ENCODE measurements around the gene CCDC13.

Gene CCDC13

GRCh38 chr3:42801048-42801620 is 28.1 kb upstream of the CCDC13 start:
- POLR2A ChIA-PET = interaction anchor here (0.6 kb wide), 1 partner anchor 566 kb away, joined by 3 read pairs; no protein-coding TSS in a partner anchor

GRCh38 chr3:42800251-42800650 is 27.2 kb upstream of the CCDC13 start:
- no peak for TF ChIP-seq TARDBP (IDR thresholded peaks at IDR 0.05)
- TF ChIP-seq, protein P1, sequence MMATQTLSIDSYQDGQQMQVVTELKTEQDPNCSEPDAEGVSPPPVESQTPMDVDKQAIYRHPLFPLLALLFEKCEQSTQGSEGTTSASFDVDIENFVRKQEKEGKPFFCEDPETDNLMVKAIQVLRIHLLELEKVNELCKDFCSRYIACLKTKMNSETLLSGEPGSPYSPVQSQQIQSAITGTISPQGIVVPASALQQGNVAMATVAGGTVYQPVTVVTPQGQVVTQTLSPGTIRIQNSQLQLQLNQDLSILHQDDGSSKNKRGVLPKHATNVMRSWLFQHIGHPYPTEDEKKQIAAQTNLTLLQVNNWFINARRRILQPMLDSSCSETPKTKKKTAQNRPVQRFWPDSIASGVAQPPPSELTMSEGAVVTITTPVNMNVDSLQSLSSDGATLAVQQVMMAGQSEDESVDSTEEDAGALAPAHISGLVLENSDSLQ (IDR thresholded peaks at IDR 0.05) = no peak
- TF ChIP-seq HDGF (IDR thresholded peaks at IDR 0.05; ENCODE audit: borderline replicate concordance) = no peak
- TF ChIP-seq ELF4 (IDR thresholded peaks at IDR 0.05) = no peak
- no peak for TF ChIP-seq LEF1 (IDR thresholded peaks at IDR 0.05; ENCODE audit: borderline replicate concordance)
- TF ChIP-seq FOXA1 (IDR thresholded peaks at IDR 0.05) = no peak
- TF ChIP-seq FOXM1 (IDR thresholded peaks at IDR 0.05; ENCODE audit: borderline replicate concordance) = no peak
- no peak for TF ChIP-seq L3MBTL2 (conservative IDR thresholded peaks at IDR 0.05)
- no peak for TF ChIP-seq FOXK2 (IDR thresholded peaks at IDR 0.05)
- TF ChIP-seq ZNF384 (IDR thresholded peaks at IDR 0.05) = no peak
- no peak for TF ChIP-seq BHLHE40 (IDR thresholded peaks at IDR 0.05; ENCODE audit: borderline replicate concordance)
- TF ChIP-seq NFRKB (IDR thresholded peaks at IDR 0.05) = no peak
- TF ChIP-seq SUZ12 (IDR thresholded peaks at IDR 0.05) = no peak
- TF ChIP-seq SP1 (IDR thresholded peaks at IDR 0.05) = no peak
- no peak for TF ChIP-seq CTBP1 (IDR thresholded peaks at IDR 0.05; ENCODE audit: borderline replicate concordance)
- no peak for TF ChIP-seq ARNT (IDR thresholded peaks at IDR 0.05)
- ChIA-PET CTCF (interaction anchor here (0.6 kb wide), 1 partner anchor 33 kb away, joined by 3 read pairs; no protein-coding TSS in a partner anchor), POLR2A (interaction anchor here (0.6 kb wide), 1 partner anchor 17 kb away, joined by 6 read pairs; no protein-coding TSS in a partner anchor)
- no peak for DNase-seq (ENCODE audit: extremely low spot score)

More at GRCh38 chr3:42801048-42801620, 28.1 kb upstream of the CCDC13 start:
- no peak for DNase-seq (ENCODE audit: extremely low spot score)
- TF ChIP-seq FOXM1 (IDR thresholded peaks at IDR 0.05; ENCODE audit: borderline replicate concordance) (no peak), ARNT (IDR thresholded peaks at IDR 0.05) (no peak), TARDBP (IDR thresholded peaks at IDR 0.05) (no peak), HDGF (IDR thresholded peaks at IDR 0.05; ENCODE audit: borderline replicate concordance) (no peak), L3MBTL2 (conservative IDR thresholded peaks at IDR 0.05) (no peak), NFRKB (IDR thresholded peaks at IDR 0.05) (no peak), ZNF384 (IDR thresholded peaks at IDR 0.05) (no peak), LEF1 (IDR thresholded peaks at IDR 0.05; ENCODE audit: borderline replicate concordance) (no peak), ELF4 (IDR thresholded peaks at IDR 0.05) (no peak), BHLHE40 (IDR thresholded peaks at IDR 0.05; ENCODE audit: borderline replicate concordance) (no peak), FOXK2 (IDR thresholded peaks at IDR 0.05) (no peak), CTBP1 (IDR thresholded peaks at IDR 0.05; ENCODE audit: borderline replicate concordance) (no peak), FOXA1 (IDR thresholded peaks at IDR 0.05) (no peak), SP1 (IDR thresholded peaks at IDR 0.05) (no peak), SUZ12 (IDR thresholded peaks at IDR 0.05) (no peak)
- TF ChIP-seq, protein P1 (IDR thresholded peaks at IDR 0.05) = no peak
- CTCF ChIA-PET = interaction anchor here (0.6 kb wide), 1 partner anchor 77 kb away, joined by 11 read pairs; no protein-coding TSS in a partner anchor

- no peak for DNase-seq (ENCODE audit: extremely low spot score)
- TF ChIP-seq CTBP1 (IDR thresholded peaks at IDR 0.05; ENCODE audit: borderline replicate concordance) (no peak), FOXA1 (IDR thresholded peaks at IDR 0.05) (no peak), FOXK2 (IDR thresholded peaks at IDR 0.05) (no peak), ZNF384 (IDR thresholded peaks at IDR 0.05) (no peak), FOXM1 (IDR thresholded peaks at IDR 0.05; ENCODE audit: borderline replicate concordance) (no peak), SP1 (IDR thresholded peaks at IDR 0.05) (no peak), ELF4 (IDR thresholded peaks at IDR 0.05) (no peak), NFRKB (IDR thresholded peaks at IDR 0.05) (no peak), ARNT (IDR thresholded peaks at IDR 0.05) (no peak), BHLHE40 (IDR thresholded peaks at IDR 0.05; ENCODE audit: borderline replicate concordance) (no peak)
- TF ChIP-seq, protein P1 (IDR thresholded peaks at IDR 0.05) = no peak
- ChIA-PET CTCF (no interaction called here), POLR2A (no interaction called here)
Measured at GRCh38 chr3:42799376-42799775, 26.3 kb upstream of the CCDC13 start.

- CTCF ChIA-PET = interaction anchor here (0.6 kb wide), 1 partner anchor 602 kb away, joined by 3 read pairs; no protein-coding TSS in a partner anchor
- no peak for TF ChIP-seq CTBP1 (IDR thresholded peaks at IDR 0.05; ENCODE audit: borderline replicate concordance)
- TF ChIP-seq FOXM1 (IDR thresholded peaks at IDR 0.05; ENCODE audit: borderline replicate concordance) = no peak
- TF ChIP-seq LEF1 (IDR thresholded peaks at IDR 0.05; ENCODE audit: borderline replicate concordance) = no peak
- TF ChIP-seq SUZ12 (IDR thresholded peaks at IDR 0.05) = no peak
- no peak for TF ChIP-seq HDGF (IDR thresholded peaks at IDR 0.05; ENCODE audit: borderline replicate concordance)
- TF ChIP-seq ARNT (IDR thresholded peaks at IDR 0.05) = no peak
- TF ChIP-seq BHLHE40 (IDR thresholded peaks at IDR 0.05; ENCODE audit: borderline replicate concordance) = no peak
- TF ChIP-seq ZNF384 (IDR thresholded peaks at IDR 0.05) = no peak
- no peak for TF ChIP-seq TARDBP (IDR thresholded peaks at IDR 0.05)
- TF ChIP-seq FOXA1 (IDR thresholded peaks at IDR 0.05) = no peak
- TF ChIP-seq FOXK2 (IDR thresholded peaks at IDR 0.05) = no peak
- no peak for TF ChIP-seq ELF4 (IDR thresholded peaks at IDR 0.05)
- TF ChIP-seq NFRKB (IDR thresholded peaks at IDR 0.05) = no peak
- TF ChIP-seq, protein P1 (IDR thresholded peaks at IDR 0.05) = no peak
- no peak for TF ChIP-seq SP1 (IDR thresholded peaks at IDR 0.05)
- TF ChIP-seq L3MBTL2 (conservative IDR thresholded peaks at IDR 0.05) = no peak
- DNase-seq (ENCODE audit: extremely low spot score) = no peak
- POLR2A ChIA-PET = interaction anchor here (1.2 kb wide), 1 partner anchor 8 kb away, joined by 8 read pairs; the partner anchor contains the start of gene HIGD1A
Measured at GRCh38 chr3:42796332-42796885, 23.4 kb upstream of the CCDC13 start.
